Measurements from ENCODE around the gene TMEM80. TPM values are rescaled to one million over a fixed set of nuclear protein-coding genes. Genes with fewer than 3 reads are reported as not detected.

The TMEM80 gene
- total and polyA plus RNA-seq, 2 experiments from 2014 or later: 26.7 to 35.5 TPM

- no peaks in the 10 kb centered on the region for H3K36me3 ChIP-seq (replicated peaks; ENCODE audit: insufficient read depth, low read depth)
- no peaks in the 10 kb centered on the region for H3K27me3 ChIP-seq
- H3K27ac ChIP-seq: peak overlapping the region; percentile 77
- H3K79me2 ChIP-seq: no peaks in the 10 kb centered on the region
- WGBS (ENCODE audit: low lambda C conversion rate, missing lambda C conversion rate): 50% methylated on average over 18 of the region's 61 CpGs
- no peak overlapping the region for H3K4me3 ChIP-seq
- DNase-seq (ENCODE audit: low spot score): peak; percentile 82
- no peak overlapping the region for H2AFZ ChIP-seq
- H3K9me2 ChIP-seq (replicated peaks; ENCODE audit: insufficient read depth): no peaks in the 10 kb centered on the region
- no peak for TF ChIP-seq EZH2phosphoT487 (IDR thresholded peaks at IDR 0.05; ENCODE audit: low read depth, severe bottlenecking, unreplicated experiment)
- TF ChIP-seq CTCF (IDR thresholded peaks at IDR 0.05; ENCODE audit: poor library complexity): no peak
- no peak for TF ChIP-seq EZH2 (IDR thresholded peaks at IDR 0.05; ENCODE audit: borderline replicate concordance)
- peak overlapping the region; percentile 73 for H3K4me2 ChIP-seq
- H4K20me1 ChIP-seq (ENCODE audit: insufficient read depth, poor library complexity, severe bottlenecking): no peaks in the 10 kb centered on the region
- H3K4me1 ChIP-seq (ENCODE audit: insufficient read depth): peaks cover 23% of the 10 kb centered on the region
- no peaks in the 10 kb centered on the region for H3K9me3 ChIP-seq (ENCODE audit: low read depth)
Measured at GRCh38 chr11:726278-727220, 30.9 kb downstream of the TMEM80 start.

GRCh38 chr11:727281-727701 is 31.7 kb downstream of the TMEM80 start:
- no peaks in the 10 kb centered on the region for H3K9me2 ChIP-seq (replicated peaks; ENCODE audit: insufficient read depth)
- peak overlapping the region; percentile 57 for H3K4me2 ChIP-seq
- TF ChIP-seq EZH2phosphoT487 (IDR thresholded peaks at IDR 0.05; ENCODE audit: low read depth, severe bottlenecking, unreplicated experiment): no peak
- no peak for TF ChIP-seq CTCF (IDR thresholded peaks at IDR 0.05; ENCODE audit: poor library complexity)
- no peak for TF ChIP-seq EZH2 (IDR thresholded peaks at IDR 0.05; ENCODE audit: borderline replicate concordance)
- 98% methylated on average over 12 of the region's 12 CpGs for WGBS (ENCODE audit: low lambda C conversion rate, missing lambda C conversion rate)
- H3K36me3 ChIP-seq (replicated peaks; ENCODE audit: insufficient read depth, low read depth): no peaks in the 10 kb centered on the region
- H3K27me3 ChIP-seq: no peaks in the 10 kb centered on the region
- peaks cover 23% of the 10 kb centered on the region for H3K4me1 ChIP-seq (ENCODE audit: insufficient read depth)
- no peaks in the 10 kb centered on the region for H3K9me3 ChIP-seq (ENCODE audit: low read depth)
- no peaks in the 10 kb centered on the region for H3K79me2 ChIP-seq
- H2AFZ ChIP-seq: no peak overlapping the region
- no peak overlapping the region for H3K4me3 ChIP-seq
- no peak for DNase-seq (ENCODE audit: low spot score)
- peak overlapping the region; percentile 77 for H3K27ac ChIP-seq
- no peaks in the 10 kb centered on the region for H4K20me1 ChIP-seq (ENCODE audit: insufficient read depth, poor library complexity, severe bottlenecking)

GRCh38 chr11:727859-728748 is 32.5 kb downstream of the TMEM80 start:
- TF ChIP-seq CTCF (IDR thresholded peaks at IDR 0.05; ENCODE audit: poor library complexity) (peak; percentile 95), EZH2phosphoT487 (IDR thresholded peaks at IDR 0.05; ENCODE audit: low read depth, severe bottlenecking, unreplicated experiment) (no peak)
- Histone ChIP-seq H4K20me1 (ENCODE audit: insufficient read depth, poor library complexity, severe bottlenecking) (no peaks in the 10 kb centered on the region), H2AFZ (no peak overlapping the region), H3K27me3 (no peaks in the 10 kb centered on the region), H3K36me3 (replicated peaks; ENCODE audit: insufficient read depth, low read depth) (no peaks in the 10 kb centered on the region), H3K79me2 (no peaks in the 10 kb centered on the region), H3K4me3 (no peak overlapping the region), H3K9me2 (replicated peaks; ENCODE audit: insufficient read depth) (no peaks in the 10 kb centered on the region), H3K4me1 (ENCODE audit: insufficient read depth) (peaks cover 23% of the 10 kb centered on the region), H3K4me2 (peak overlapping the region; percentile 57), H3K27ac (peak overlapping the region; percentile 77), H3K9me3 (ENCODE audit: low read depth) (no peaks in the 10 kb centered on the region)
- peak; percentile 94 for DNase-seq (ENCODE audit: low spot score)
- WGBS (ENCODE audit: low lambda C conversion rate, missing lambda C conversion rate): 44% methylated on average over 31 of the region's 31 CpGs

All from hepatocyte (in vitro differentiated cells).